Right cardiac atrium (tissue), 5 donors: Measurements from ENCODE around the gene PAPOLB. TPM values are rescaled to one million over a fixed set of nuclear protein-coding genes. Genes with fewer than 3 reads are reported as not detected.

Source experiments
- ATAC-seq, 2 donors: fragments of 200-7000 bp; cut with Tn5 transposase; one replicate each; pipeline versions ENCODE4 v1.8.0 to v1.9.1; 2020; ENCODE audit warnings: moderate library complexity in 2 of 2, mild to moderate bottlenecking in 1 of 2
- DNase-seq, 3 donors: peaks; one replicate each; pipeline ENCODE4 v3.0.0-alpha.2; 2020
- H3K27ac ChIP-seq: one replicate; pipeline ENCODE4 v1.5.1; 2013; ENCODE audit warnings: mild to moderate bottlenecking, low read length, control low read depth, moderate library complexity
- H3K27me3 ChIP-seq: one replicate; pipeline ENCODE4 v1.6.1; 2013; ENCODE audit not compliant: control insufficient read depth, insufficient read depth
- H3K4me1 ChIP-seq: one replicate; pipeline ENCODE4 v1.6.1; 2013; ENCODE audit warnings: low read length; ENCODE audit not compliant: control insufficient read depth, insufficient read depth
- H3K4me3 ChIP-seq: one replicate; pipeline ENCODE4 v1.5.1; 2013; ENCODE audit warnings: low read length, control low read depth
- H3K9me3 ChIP-seq: one replicate; pipeline ENCODE4 v1.6.1; 2013; ENCODE audit warnings: low read length; ENCODE audit not compliant: control insufficient read depth
- WGBS: extraction: QIAGEN DNeasy Blood & Tissue Kit; methylation state at CpG from one replicate; pipeline ENCODE4 v1.1.7; 2013; 5-methylcytosine and 5-hydroxymethylcytosine counted together
- intact Hi-C, 4 donors: fragments of 100-400 bp; cut with DNase I; formaldehyde crosslinking; loops; one replicate each; pipeline versions ENCODE4 v1.11.0 to v1.14.0; 2022 to 2023
- polyA plus RNA-seq: library from polyadenylated mRNA; stranded (reverse); fragments of 200-250 nt; gene quantifications from one replicate; pipeline ENCODE4 v1.2.3, GENCODE V29; 2013
- total RNA-seq, 4 donors: library from RNA; stranded (reverse); fragmentation: NEBNext Ultra II Directional; extraction: Animal tissue kit (Norgen Biotek cat#: 25700); gene quantifications; one replicate each; pipeline ENCODE4 v1.2.1, GENCODE V29; 2021
- donor health status: healthy with polysubstance abuse.
- donor health status: DM: no; HTN: yes; CAD: no.
- donor health status: DM: no; HTN: no; CAD: no.
- donor health status: DM: no; HTN: yes; CAD: no; lungs with severe emphysema.
- donor health status: DM: yes; HTN: yes; CAD: no.

The PAPOLB gene
- total and polyA plus RNA-seq, 5 donors: 0.16 to 0.39 (median 0.29) TPM

DNA sequence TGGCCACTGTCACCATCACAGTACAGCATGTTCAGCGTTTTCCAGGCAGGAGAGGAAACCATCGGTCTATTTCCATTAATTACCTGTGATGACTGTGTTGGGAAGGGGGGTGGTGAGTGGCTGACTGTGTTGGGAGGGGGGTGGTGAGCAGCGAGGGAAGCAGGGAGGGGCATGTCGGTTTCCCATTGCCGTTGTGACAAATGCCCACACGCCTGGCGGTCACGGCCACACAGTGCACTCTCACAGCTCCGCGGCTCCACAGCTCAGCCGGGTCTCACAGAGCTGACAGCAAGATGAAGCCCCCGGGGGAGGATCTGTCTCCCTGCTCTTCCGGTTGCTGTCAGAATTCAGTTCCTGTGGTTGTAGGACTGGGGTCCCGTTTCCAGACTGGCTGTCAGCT, 47.4 kb downstream of the PAPOLB start:
- ATAC-seq: no peak
- H3K27ac ChIP-seq: no peak overlapping the region
- 71% methylated on average over 14 of the region's 14 CpGs for WGBS
- no peak overlapping the region for H3K4me3 ChIP-seq
- intact Hi-C loops: no loop called here
- no peaks in the 10 kb centered on the region for H3K27me3 ChIP-seq
- no peaks in the 10 kb centered on the region for H3K4me1 ChIP-seq
- H3K9me3 ChIP-seq: no peaks in the 10 kb centered on the region
- no peak for DNase-seq

DNA sequence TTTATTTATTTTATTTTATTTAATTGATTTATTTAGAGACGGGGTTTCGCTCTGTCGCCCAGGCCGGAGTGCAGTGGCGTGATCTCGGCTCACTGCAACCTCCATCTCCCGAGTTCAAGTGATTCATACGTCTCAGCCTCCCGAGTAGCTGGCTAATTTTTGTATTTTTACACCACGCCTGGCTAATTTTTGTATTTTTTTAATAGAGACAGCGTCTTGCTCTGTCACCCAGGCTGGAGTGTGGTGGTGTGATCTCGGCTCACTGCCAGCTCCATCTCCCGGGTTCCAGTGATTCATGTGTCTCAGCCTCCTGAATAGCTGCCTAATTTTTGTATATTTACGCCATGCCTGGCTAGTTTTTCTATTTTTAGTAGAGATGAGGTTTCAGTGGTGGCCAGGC, 52.2 kb downstream of the PAPOLB start:
- Histone ChIP-seq H3K4me3 (no peak overlapping the region), H3K27me3 (no peaks in the 10 kb centered on the region), H3K4me1 (no peaks in the 10 kb centered on the region), H3K27ac (no peak overlapping the region), H3K9me3 (no peaks in the 10 kb centered on the region)
- intact Hi-C loops: no loop called here
- ATAC-seq: no peak
- DNase-seq: peak in 1 of 3 donors; percentile 34
- WGBS: 84% methylated on average over 14 of the region's 14 CpGs

DNA sequence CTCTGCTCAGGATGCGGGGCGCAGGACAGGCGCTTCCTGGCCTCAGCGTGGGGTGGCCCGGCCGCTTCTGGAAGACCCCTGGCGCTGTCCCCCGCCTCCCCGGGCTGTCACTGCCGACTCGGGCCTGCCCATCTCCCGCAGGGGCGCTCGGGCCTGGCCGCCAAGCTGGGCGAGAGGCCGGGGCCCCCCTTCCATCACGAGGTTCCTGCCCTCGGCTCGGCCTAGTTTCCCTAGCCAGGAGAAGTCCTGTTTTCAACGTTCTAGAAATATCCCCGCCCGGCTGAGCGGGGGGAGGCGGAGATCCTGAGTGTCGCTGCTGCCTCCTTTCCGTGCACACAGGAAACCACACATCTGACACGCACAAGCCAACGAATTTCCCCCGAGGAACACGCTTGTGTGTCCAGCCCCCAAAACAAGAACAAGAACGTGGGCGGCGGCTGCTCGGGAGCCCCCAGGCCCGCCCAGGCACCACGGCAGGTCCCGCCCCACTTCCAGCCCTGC, 52.7 kb downstream of the PAPOLB start:
- no peaks in the 10 kb centered on the region for H3K9me3 ChIP-seq
- ATAC-seq (peak; percentile 15 to 44), DNase-seq (peak in 2 of 3 donors; percentile 59 to 82)
- no peaks in the 10 kb centered on the region for H3K27me3 ChIP-seq
- 75% methylated on average over 38 of the region's 38 CpGs for WGBS
- intact Hi-C loops: no loop called here
- H3K4me3 ChIP-seq: no peak overlapping the region
- no peaks in the 10 kb centered on the region for H3K4me1 ChIP-seq
- no peak overlapping the region for H3K27ac ChIP-seq

DNA sequence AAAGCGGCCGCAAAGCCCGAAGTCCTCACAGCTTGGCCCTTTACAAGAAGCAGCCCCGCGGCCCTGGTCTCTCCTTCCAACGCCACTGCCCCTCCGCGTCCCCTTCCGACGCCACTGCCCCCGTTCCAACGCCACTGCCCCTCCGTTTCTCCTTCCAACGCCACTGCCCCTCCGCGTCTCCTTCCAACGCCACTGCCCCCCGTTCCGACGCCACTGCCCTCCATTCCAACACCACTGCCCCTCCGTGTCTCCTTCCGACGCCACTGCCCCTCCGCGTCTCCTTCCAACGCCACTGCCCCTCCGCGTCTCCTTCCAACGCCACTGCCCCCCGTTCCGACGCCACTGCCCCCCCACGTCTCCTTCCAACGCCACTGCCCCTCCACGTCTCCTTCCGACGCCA, 53.3 kb downstream of the PAPOLB start:
- WGBS: 84% methylated on average over 37 of the region's 37 CpGs
- no peak overlapping the region for H3K4me3 ChIP-seq
- H3K9me3 ChIP-seq: no peaks in the 10 kb centered on the region
- no peaks in the 10 kb centered on the region for H3K27me3 ChIP-seq
- H3K27ac ChIP-seq: no peak overlapping the region
- peak in 1 of 3 donors; percentile 35 for DNase-seq
- no peaks in the 10 kb centered on the region for H3K4me1 ChIP-seq
- ATAC-seq: no peak
- intact Hi-C loops: no loop called here

DNA sequence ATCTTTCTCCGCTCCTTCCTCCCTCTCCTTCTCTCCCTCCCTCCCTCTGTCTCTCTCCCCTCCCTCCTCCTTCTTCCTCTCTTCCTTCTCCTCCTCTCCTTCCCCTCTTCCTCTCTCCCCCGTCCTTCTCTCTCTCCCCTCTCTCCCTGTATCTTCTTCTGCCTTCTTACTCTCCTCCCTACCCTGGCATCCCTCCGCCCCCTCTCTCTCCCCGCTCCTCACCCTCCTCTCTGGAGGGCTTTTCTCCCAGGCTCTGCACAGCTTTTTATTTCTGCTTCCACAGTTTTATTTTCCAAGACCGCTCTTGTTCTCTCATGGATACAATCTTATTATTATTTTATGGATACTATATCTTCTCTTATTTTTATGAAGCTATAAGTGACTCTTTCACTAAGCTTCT, 53.8 kb downstream of the PAPOLB start:
- no peak overlapping the region for H3K4me3 ChIP-seq
- intact Hi-C loops: no loop called here
- no peak overlapping the region for H3K27ac ChIP-seq
- DNase-seq (peak in 1 of 3 donors; percentile 40), ATAC-seq (no peak)
- no peaks in the 10 kb centered on the region for H3K4me1 ChIP-seq
- no peaks in the 10 kb centered on the region for H3K9me3 ChIP-seq
- 61% methylated on average over 5 of the region's 5 CpGs for WGBS
- H3K27me3 ChIP-seq: no peaks in the 10 kb centered on the region

Other genes starting within 250 kb of the PAPOLB start
- gene FOXK1, start 179.7 kb downstream of the PAPOLB start, total RNA-seq: 10 to 100 TPM; 15.4 to 22.4 (median 20.3) TPM
- gene FOXK1, start 179.7 kb downstream of the PAPOLB start, polyA plus RNA-seq: 10.9 TPM
- 10 to 100 TPM; 10.5 to 17.3 (median 15.2) TPM for gene AP5Z1, start 86.4 kb downstream of the PAPOLB start, total RNA-seq
- gene AP5Z1, start 86.4 kb downstream of the PAPOLB start, polyA plus RNA-seq: 12.4 TPM
- gene RADIL, start 21.7 kb upstream of the PAPOLB start, total RNA-seq: 10 to 100 TPM in 2 of 4 donors, 1 to 10 TPM in 2; 6.9 to 12.0 (median 9.4) TPM
- 4.7 TPM for gene RADIL, start 21.7 kb upstream of the PAPOLB start, polyA plus RNA-seq
- not detected for gene MMD2, start 97.2 kb upstream of the PAPOLB start, total RNA-seq
- not detected for gene MMD2, start 97.2 kb upstream of the PAPOLB start, polyA plus RNA-seq
- gene RBAK, start 183.8 kb upstream of the PAPOLB start, total RNA-seq: 10 to 100 TPM in 2 of 4 donors, 1 to 10 TPM in 2; 7.9 to 11.6 (median 9.8) TPM
- 3.5 TPM for gene RBAK, start 183.8 kb upstream of the PAPOLB start, polyA plus RNA-seq